HUES6 (cell line): ENCODE data around the gene DENND5B.
"Not testable (repeated sequence)": the region's sequence is repeated elsewhere in the genome, so short reads cannot be mapped to it uniquely, and the experiment has no call there.

Experiments
- H3K27ac ChIP-seq: 2 replicates; pipeline ENCODE4 v1.7.0; 2013; ENCODE audit warnings: low read depth, mild to moderate bottlenecking, low read length, inconsistent platforms
- H3K27me3 ChIP-seq: 2 replicates; pipeline ENCODE4 v1.6.1; 2013; ENCODE audit warnings: low read length; ENCODE audit not compliant: control insufficient read depth, insufficient read depth
- H3K36me3 ChIP-seq: 2 replicates; pipeline ENCODE4 v1.6.1; 2013; ENCODE audit warnings: low read length; ENCODE audit not compliant: control insufficient read depth, insufficient read depth
- H3K4me1 ChIP-seq: 2 replicates; pipeline ENCODE4 v1.6.1; 2013; ENCODE audit warnings: low read length; ENCODE audit not compliant: control insufficient read depth, insufficient read depth
- H3K4me3 ChIP-seq: 2 replicates; pipeline ENCODE4 v1.5.1; 2013; ENCODE audit warnings: low read depth, low read length
- H3K9ac ChIP-seq: one replicate; pipeline ENCODE4 v1.6.1; 2013; ENCODE audit warnings: mild to moderate bottlenecking, low read length
- H3K9me3 ChIP-seq: 2 replicates; pipeline ENCODE4 v1.6.1; 2013; ENCODE audit warnings: low read depth, low read length; ENCODE audit not compliant: control insufficient read depth, insufficient read depth

DENND5B gene

GRCh38 chr12:31618228-31619025 is 27.5 kb upstream of the DENND5B start:
- no peak overlapping the region for H3K4me3 ChIP-seq
- H3K36me3 ChIP-seq: no peaks in the 10 kb centered on the region
- no peak overlapping the region for H3K27ac ChIP-seq
- H3K4me1 ChIP-seq: no peaks in the 10 kb centered on the region
- H3K9ac ChIP-seq: no peak overlapping the region
- H3K9me3 ChIP-seq: no peaks in the 10 kb centered on the region
- no peaks in the 10 kb centered on the region for H3K27me3 ChIP-seq

GRCh38 chr12:31612819-31613218 is 21.9 kb upstream of the DENND5B start:
- peaks cover 14% of the 10 kb centered on the region for H3K9me3 ChIP-seq
- no peak overlapping the region for H3K27ac ChIP-seq
- H3K4me3 ChIP-seq: no peak overlapping the region
- no peaks in the 10 kb centered on the region for H3K36me3 ChIP-seq
- no peaks in the 10 kb centered on the region for H3K27me3 ChIP-seq
- H3K4me1 ChIP-seq: no peaks in the 10 kb centered on the region
- H3K9ac ChIP-seq: no peak overlapping the region

GRCh38 chr12:31608299-31608698 is 17.4 kb upstream of the DENND5B start:
- H3K27ac ChIP-seq, H3K27me3 ChIP-seq: not testable (repeated sequence)

GRCh38 chr12:31605531-31605930 is 14.6 kb upstream of the DENND5B start:
- no peaks in the 10 kb centered on the region for H3K4me1 ChIP-seq

More at GRCh38 chr12:31608299-31608698, 17.4 kb upstream of the DENND5B start:
- H3K4me3 ChIP-seq, H3K36me3 ChIP-seq, H3K9ac ChIP-seq, H3K4me1 ChIP-seq: not testable (repeated sequence)
- peaks cover 22% of the 10 kb centered on the region for H3K9me3 ChIP-seq

GRCh38 chr12:31603546-31604009 is 12.6 kb upstream of the DENND5B start:
- H3K9me3 ChIP-seq: peaks cover 14% of the 10 kb centered on the region
- H3K4me1 ChIP-seq: no peaks in the 10 kb centered on the region
- H3K27ac ChIP-seq: no peak overlapping the region
- H3K36me3 ChIP-seq: no peaks in the 10 kb centered on the region
- H3K9ac ChIP-seq: no peak overlapping the region
- no peak overlapping the region for H3K4me3 ChIP-seq
- H3K27me3 ChIP-seq: no peaks in the 10 kb centered on the region

More at GRCh38 chr12:31605531-31605930, 14.6 kb upstream of the DENND5B start:
- Histone ChIP-seq H3K9me3 (peaks cover 22% of the 10 kb centered on the region), H3K27me3 (no peaks in the 10 kb centered on the region), H3K9ac (no peak overlapping the region), H3K27ac (no peak overlapping the region), H3K4me3 (no peak overlapping the region), H3K36me3 (no peaks in the 10 kb centered on the region)

- Histone ChIP-seq H3K4me3 (no peak overlapping the region), H3K36me3 (no peaks in the 10 kb centered on the region), H3K9ac (no peak overlapping the region), H3K27me3 (no peaks in the 10 kb centered on the region), H3K4me1 (no peaks in the 10 kb centered on the region), H3K9me3 (no peaks in the 10 kb centered on the region), H3K27ac (no peak overlapping the region)
Measured at GRCh38 chr12:31600750-31601149, 9.8 kb upstream of the DENND5B start.

- H3K4me1 ChIP-seq: no peaks in the 10 kb centered on the region
- H3K27ac ChIP-seq: no peak overlapping the region
- H3K9ac ChIP-seq: no peak overlapping the region
- no peaks in the 10 kb centered on the region for H3K36me3 ChIP-seq
- H3K9me3 ChIP-seq: no peaks in the 10 kb centered on the region
- H3K27me3 ChIP-seq: no peaks in the 10 kb centered on the region
- no peak overlapping the region for H3K4me3 ChIP-seq
Measured at GRCh38 chr12:31600252-31600651, 9.3 kb upstream of the DENND5B start.

GRCh38 chr12:31599053-31599452 is 8.1 kb upstream of the DENND5B start:
- H3K4me1 ChIP-seq: no peaks in the 10 kb centered on the region
- H3K9ac ChIP-seq: no peak overlapping the region
- no peak overlapping the region for H3K4me3 ChIP-seq
- H3K36me3 ChIP-seq: no peaks in the 10 kb centered on the region
- H3K9me3 ChIP-seq: no peaks in the 10 kb centered on the region
- H3K27ac ChIP-seq: no peak overlapping the region
- no peaks in the 10 kb centered on the region for H3K27me3 ChIP-seq

- H3K4me3 ChIP-seq: no peak overlapping the region
- H3K9ac ChIP-seq: no peak overlapping the region
- H3K36me3 ChIP-seq: no peaks in the 10 kb centered on the region
- no peaks in the 10 kb centered on the region for H3K27me3 ChIP-seq
- no peak overlapping the region for H3K27ac ChIP-seq
- no peaks in the 10 kb centered on the region for H3K4me1 ChIP-seq
- no peaks in the 10 kb centered on the region for H3K9me3 ChIP-seq
Measured at GRCh38 chr12:31597066-31597465, 6.1 kb upstream of the DENND5B start.

- Histone ChIP-seq H3K4me3 (no peak overlapping the region), H3K27me3 (peaks cover 7% of the 10 kb centered on the region), H3K27ac (no peak overlapping the region), H3K9ac (no peak overlapping the region), H3K9me3 (no peaks in the 10 kb centered on the region), H3K4me1 (peaks cover 5% of the 10 kb centered on the region; the same call in 1 of the 2 replicates), H3K36me3 (no peaks in the 10 kb centered on the region)
Measured at GRCh38 chr12:31594681-31595080, 3.7 kb upstream of the DENND5B start.

- Histone ChIP-seq H3K27me3 (peaks cover 7% of the 10 kb centered on the region), H3K9ac (peak overlapping the region; percentile 72), H3K36me3 (no peaks in the 10 kb centered on the region), H3K4me1 (peaks cover 5% of the 10 kb centered on the region; the same call in 1 of the 2 replicates), H3K27ac (no peak overlapping the region), H3K4me3 (peak overlapping the region; percentile 90), H3K9me3 (no peaks in the 10 kb centered on the region)
Measured at GRCh38 chr12:31591380-31591901, 505 bp upstream of the DENND5B start.
